Measurements from ENCODE around the gene MEOX2. TPM values are rescaled to one million over a fixed set of nuclear protein-coding genes. Genes with fewer than 3 reads are reported as not detected.

The MEOX2 gene
- total and polyA plus RNA-seq, 10 of the 15 experiments (the other 5 are each of a cell fraction or from before 2014, with no cell fraction given), result not detected

DNA sequence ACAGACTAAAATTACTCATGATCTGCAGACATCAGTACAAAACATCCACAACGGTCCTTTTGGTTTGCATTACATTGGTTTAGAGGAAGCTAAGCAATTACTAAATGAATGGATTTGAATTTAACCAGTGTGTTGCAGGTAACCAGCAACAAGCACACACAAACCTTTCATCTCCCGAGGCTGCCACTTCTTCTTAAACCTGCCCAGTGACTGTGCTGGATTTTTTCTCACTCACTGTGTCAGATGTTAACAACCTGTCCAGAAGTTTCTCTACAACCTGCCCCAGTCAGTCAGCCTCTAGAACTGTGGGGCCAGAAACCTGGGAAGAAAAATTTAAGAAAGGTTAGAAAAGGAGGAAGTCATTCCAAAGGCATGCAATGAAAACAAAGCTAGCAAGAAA, 2.4 kb upstream of the MEOX2 start:
- FAIRE-seq, result no peak
- WGBS (ENCODE audit: insufficient coverage, insufficient replicate concordance, low lambda C conversion rate, missing lambda C conversion rate), result 0% methylated on average over 2 of the region's 2 CpGs
- SMC1A ChIA-PET (ENCODE audit: uncharacterized antibody, unreplicated experiment), result interaction anchor here (0.6 to 1.7 kb wide), 2 partner anchors 10 to 93 kb away, joined by 3 to 5 read pairs; no protein-coding TSS in a partner anchor

More for the DNA sequence above, 2.4 kb upstream of the MEOX2 start:
- Histone ChIP-seq H4K20me1 (ENCODE audit: control insufficient read depth, insufficient read depth) (no peaks in the 10 kb centered on the region), H3K9me3 (replicated peaks; ENCODE audit: control insufficient read depth, insufficient read depth, low read length) (no peaks in the 10 kb centered on the region), H3K36me3 (ENCODE audit: control insufficient read depth in 2 of 2, insufficient read depth in 2 of 2, low read length in 1 of 2) (no peaks in the 10 kb centered on the region), H3K27ac (ENCODE audit: control insufficient read depth, insufficient read depth) (no peak overlapping the region), H2AFZ (ENCODE audit: control insufficient read depth, low read depth, low read length) (no peak overlapping the region), H3K9ac (ENCODE audit: control insufficient read depth, insufficient read depth, low read length) (no peak overlapping the region), H3K4me3 (no peak overlapping the region), H3K27me3 (replicated peaks in 1 of 2; ENCODE audit: control insufficient read depth in 2 of 2, insufficient read depth in 2 of 2, low read length in 1 of 2) (peaks cover 0 to 2% of the 10 kb centered on the region in 2 experiments; a peak in 2 of 4 replicates), H3K79me2 (ENCODE audit: control insufficient read depth, insufficient read depth, low read length) (no peaks in the 10 kb centered on the region), H3K4me2 (ENCODE audit: control insufficient read depth, insufficient read depth) (no peak overlapping the region), H3K4me1 (ENCODE audit: control insufficient read depth, insufficient read depth, low read length) (no peaks in the 10 kb centered on the region)
- ChIA-PET POLR2A (no interaction called here), RAD21 (ENCODE audit: unreplicated experiment) (interaction anchor here (0.8 to 1.6 kb wide), 2 partner anchors 21 to 130 kb away, joined by 3 read pairs; no protein-coding TSS in a partner anchor), CTCF (interaction anchor here (1.9 kb wide), 1 partner anchor 32 kb away, joined by 8 read pairs; no protein-coding TSS in a partner anchor)
- BruUV-seq (replicated peaks), result no TSS peak
- DNase-seq (ENCODE audit: low read depth, low spot score), result no peak
- in situ Hi-C loops (cut with MboI), result no loop called here
- intact Hi-C loops (cut with micrococcal nuclease; ENCODE audit: unreplicated experiment), result no loop called here
- ATAC-seq, result no peak
- no peak for TF ChIP-seq CBX5 (IDR thresholded peaks at IDR 0.05; ENCODE audit: low read depth)
- TF ChIP-seq ZNF207 (IDR thresholded peaks at IDR 0.05; ENCODE audit: borderline replicate concordance), result no peak
- TF ChIP-seq ZNF217 (IDR thresholded peaks at IDR 0.05), result no peak
- no peak for TF ChIP-seq WRNIP1 (IDR thresholded peaks at IDR 0.05; ENCODE audit: borderline replicate concordance, low read depth, low read length)
- no peak for TF ChIP-seq NFIC (IDR thresholded peaks at IDR 0.05; ENCODE audit: low read depth, low read length)
- no peak for TF ChIP-seq RUNX3 (IDR thresholded peaks at IDR 0.05; ENCODE audit: low read length)
- TF ChIP-seq, protein P1, sequence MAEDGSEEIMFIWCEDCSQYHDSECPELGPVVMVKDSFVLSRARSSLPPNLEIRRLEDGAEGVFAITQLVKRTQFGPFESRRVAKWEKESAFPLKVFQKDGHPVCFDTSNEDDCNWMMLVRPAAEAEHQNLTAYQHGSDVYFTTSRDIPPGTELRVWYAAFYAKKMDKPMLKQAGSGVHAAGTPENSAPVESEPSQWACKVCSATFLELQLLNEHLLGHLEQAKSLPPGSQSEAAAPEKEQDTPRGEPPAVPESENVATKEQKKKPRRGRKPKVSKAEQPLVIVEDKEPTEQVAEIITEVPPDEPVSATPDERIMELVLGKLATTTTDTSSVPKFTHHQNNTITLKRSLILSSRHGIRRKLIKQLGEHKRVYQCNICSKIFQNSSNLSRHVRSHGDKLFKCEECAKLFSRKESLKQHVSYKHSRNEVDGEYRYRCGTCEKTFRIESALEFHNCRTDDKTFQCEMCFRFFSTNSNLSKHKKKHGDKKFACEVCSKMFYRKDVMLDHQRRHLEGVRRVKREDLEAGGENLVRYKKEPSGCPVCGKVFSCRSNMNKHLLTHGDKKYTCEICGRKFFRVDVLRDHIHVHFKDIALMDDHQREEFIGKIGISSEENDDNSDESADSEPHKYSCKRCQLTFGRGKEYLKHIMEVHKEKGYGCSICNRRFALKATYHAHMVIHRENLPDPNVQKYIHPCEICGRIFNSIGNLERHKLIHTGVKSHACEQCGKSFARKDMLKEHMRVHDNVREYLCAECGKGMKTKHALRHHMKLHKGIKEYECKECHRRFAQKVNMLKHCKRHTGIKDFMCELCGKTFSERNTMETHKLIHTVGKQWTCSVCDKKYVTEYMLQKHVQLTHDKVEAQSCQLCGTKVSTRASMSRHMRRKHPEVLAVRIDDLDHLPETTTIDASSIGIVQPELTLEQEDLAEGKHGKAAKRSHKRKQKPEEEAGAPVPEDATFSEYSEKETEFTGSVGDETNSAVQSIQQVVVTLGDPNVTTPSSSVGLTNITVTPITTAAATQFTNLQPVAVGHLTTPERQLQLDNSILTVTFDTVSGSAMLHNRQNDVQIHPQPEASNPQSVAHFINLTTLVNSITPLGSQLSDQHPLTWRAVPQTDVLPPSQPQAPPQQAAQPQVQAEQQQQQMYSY (CRISPR knock-in tag; IDR thresholded peaks at IDR 0.05), result no peak
- no peak for TF ChIP-seq SMARCA5 (IDR thresholded peaks at IDR 0.05)
- TF ChIP-seq SPI1 (IDR thresholded peaks at IDR 0.05; ENCODE audit: borderline replicate concordance, insufficient read depth, low read depth, low read length), result no peak
- TF ChIP-seq, protein P2, sequence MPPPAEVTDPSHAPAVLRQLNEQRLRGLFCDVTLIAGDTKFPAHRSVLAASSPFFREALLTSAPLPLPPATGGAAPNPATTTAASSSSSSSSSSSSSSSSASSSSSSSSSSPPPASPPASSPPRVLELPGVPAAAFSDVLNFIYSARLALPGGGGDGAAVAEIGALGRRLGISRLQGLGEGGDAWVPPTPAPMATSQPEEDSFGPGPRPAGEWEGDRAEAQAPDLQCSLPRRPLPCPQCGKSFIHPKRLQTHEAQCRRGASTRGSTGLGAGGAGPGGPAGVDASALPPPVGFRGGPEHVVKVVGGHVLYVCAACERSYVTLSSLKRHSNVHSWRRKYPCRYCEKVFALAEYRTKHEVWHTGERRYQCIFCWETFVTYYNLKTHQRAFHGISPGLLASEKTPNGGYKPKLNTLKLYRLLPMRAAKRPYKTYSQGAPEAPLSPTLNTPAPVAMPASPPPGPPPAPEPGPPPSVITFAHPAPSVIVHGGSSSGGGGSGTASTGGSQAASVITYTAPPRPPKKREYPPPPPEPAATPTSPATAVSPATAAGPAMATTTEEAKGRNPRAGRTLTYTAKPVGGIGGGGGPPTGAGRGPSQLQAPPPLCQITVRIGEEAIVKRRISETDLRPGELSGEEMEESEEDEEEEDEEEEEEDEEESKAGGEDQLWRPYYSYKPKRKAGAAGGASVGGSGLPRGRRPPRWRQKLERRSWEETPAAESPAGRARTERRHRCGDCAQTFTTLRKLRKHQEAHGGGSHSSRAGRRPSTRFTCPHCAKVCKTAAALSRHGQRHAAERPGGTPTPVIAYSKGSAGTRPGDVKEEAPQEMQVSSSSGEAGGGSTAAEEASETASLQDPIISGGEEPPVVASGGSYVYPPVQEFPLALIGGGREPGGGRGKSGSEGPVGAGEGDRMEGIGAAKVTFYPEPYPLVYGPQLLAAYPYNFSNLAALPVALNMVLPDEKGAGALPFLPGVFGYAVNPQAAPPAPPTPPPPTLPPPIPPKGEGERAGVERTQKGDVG (CRISPR knock-in tag; IDR thresholded peaks at IDR 0.05), result no peak
- TF ChIP-seq POU2F2 (IDR thresholded peaks at IDR 0.05; ENCODE audit: borderline replicate concordance, low read depth, low read length), result no peak
- TF ChIP-seq, protein P3, sequence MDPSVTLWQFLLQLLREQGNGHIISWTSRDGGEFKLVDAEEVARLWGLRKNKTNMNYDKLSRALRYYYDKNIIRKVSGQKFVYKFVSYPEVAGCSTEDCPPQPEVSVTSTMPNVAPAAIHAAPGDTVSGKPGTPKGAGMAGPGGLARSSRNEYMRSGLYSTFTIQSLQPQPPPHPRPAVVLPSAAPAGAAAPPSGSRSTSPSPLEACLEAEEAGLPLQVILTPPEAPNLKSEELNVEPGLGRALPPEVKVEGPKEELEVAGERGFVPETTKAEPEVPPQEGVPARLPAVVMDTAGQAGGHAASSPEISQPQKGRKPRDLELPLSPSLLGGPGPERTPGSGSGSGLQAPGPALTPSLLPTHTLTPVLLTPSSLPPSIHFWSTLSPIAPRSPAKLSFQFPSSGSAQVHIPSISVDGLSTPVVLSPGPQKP (IDR thresholded peaks at IDR 0.05; ENCODE audit: low read depth, low read length), result no peak

All from GM12878 (cell line).